DMS114 treated with DMSO at 0.1 percent for 48 hours (cell line): ENCODE results near the gene GTF2A1.

Experiments
- DNase-seq: peaks from one replicate; lab custom pipeline; 2025; ENCODE audit not compliant: unreplicated experiment; lab: John Stamatoyannopoulos, UW

The GTF2A1 gene

GRCh38 chr14:81141426-81141825 is 79.3 kb downstream of the GTF2A1 start:
- DNase-seq, result no peak

GRCh38 chr14:81138429-81138828 is 82.3 kb downstream of the GTF2A1 start:
- DNase-seq, result no peak

GRCh38 chr14:81137316-81137715 is 83.4 kb downstream of the GTF2A1 start:
- no peak for DNase-seq

- DNase-seq, result no peak
Measured at GRCh38 chr14:81133400-81133799, 87.4 kb downstream of the GTF2A1 start.

- no peak for DNase-seq
Measured at GRCh38 chr14:81132468-81132867, 88.3 kb downstream of the GTF2A1 start.

- DNase-seq, result no peak
Measured at GRCh38 chr14:81129242-81129641, 91.5 kb downstream of the GTF2A1 start.

- DNase-seq, result no peak
Measured at GRCh38 chr14:81127785-81128184, 93.0 kb downstream of the GTF2A1 start.

- DNase-seq, result no peak
Measured at GRCh38 chr14:81125536-81125935, 95.2 kb downstream of the GTF2A1 start.
